HG03095 (cell line): ENCODE measurements around the gene NFIX.

Experiments
- ATAC-seq: cut with Tn5 transposase; IDR thresholded peaks from one replicate; pipeline ENCODE4 v1.9.1; 2021; ENCODE audit warnings: moderate library complexity; ENCODE audit not compliant: unreplicated experiment

NFIX gene

GRCh38 chr19:13089139-13089856 lies 94.0 kb downstream of the NFIX start:
- ATAC-seq, result no peak

GRCh38 chr19:13089857-13090507 lies 94.7 kb downstream of the NFIX start:
- no peak for ATAC-seq

- ATAC-seq, result no peak
Measured at GRCh38 chr19:13090511-13091231, 95.4 kb downstream of the NFIX start.

GRCh38 chr19:13091400-13092157 lies 96.3 kb downstream of the NFIX start:
- no peak for ATAC-seq

- no peak for ATAC-seq
Measured at GRCh38 chr19:13092158-13092543, 96.9 kb downstream of the NFIX start.

- ATAC-seq, result no peak
Measured at GRCh38 chr19:13092606-13093235, 97.4 kb downstream of the NFIX start.

GRCh38 chr19:13093407-13094105 lies 98.3 kb downstream of the NFIX start:
- ATAC-seq, result no peak

- ATAC-seq, result no peak
Measured at GRCh38 chr19:13094106-13094504, 98.8 kb downstream of the NFIX start.

GRCh38 chr19:13094771-13095392 lies 99.6 kb downstream of the NFIX start:
- ATAC-seq, result no peak

- ATAC-seq, result no peak
Measured at GRCh38 chr19:13095393-13095784, 100.1 kb downstream of the NFIX start.

- no peak for ATAC-seq
Measured at GRCh38 chr19:13095934-13096927, 101.0 kb downstream of the NFIX start.

GRCh38 chr19:13097033-13097462 lies 101.8 kb downstream of the NFIX start:
- no peak for ATAC-seq

- ATAC-seq, result no peak
Measured at GRCh38 chr19:13097463-13098258, 102.4 kb downstream of the NFIX start.

GRCh38 chr19:13098277-13099072 lies 103.2 kb downstream of the NFIX start:
- no peak for ATAC-seq

- no peak for ATAC-seq
Measured at GRCh38 chr19:13099073-13099999, 104.1 kb downstream of the NFIX start.
